SK-N-SH treated with all-trans-retinoic acid at 6 μM for 48 hours (cell line): ENCODE measurements around the gene CDKN1A.
A peak's percentile ranks its signal among the peaks of the same experiment; 100 is the strongest.

Experiments
- ATAC-seq: fragments of 200-7000 bp; cut with Tn5 transposase; 3 replicates; pipeline ENCODE4 v1.9.1; 2020; ENCODE audit warnings: mild to moderate bottlenecking, moderate library complexity
- BACH2 ChIP-seq: fragments of 250-450 bp; sonication (Bioruptor Pico); IDR thresholded peaks from 2 replicates; pipeline ENCODE4 v1.9.0; 2021; ENCODE audit warnings: mild to moderate bottlenecking, borderline replicate concordance
- CREB5 ChIP-seq: fragments of 250-450 bp; sonication (Bioruptor Pico); IDR thresholded peaks from 2 replicates; pipeline ENCODE4 v1.5.1; 2020; ENCODE audit warnings: low read depth, mild to moderate bottlenecking, moderate library complexity
- CSDC2 ChIP-seq: fragments of 250-450 bp; sonication (Bioruptor Pico); IDR thresholded peaks from 2 replicates; pipeline ENCODE4 v1.5.0; 2020; ENCODE audit warnings: mild to moderate bottlenecking, moderate library complexity
- ESRRG ChIP-seq: fragments of 250-450 bp; sonication (Bioruptor Pico); IDR thresholded peaks from 2 replicates; pipeline ENCODE4 v1.6.1; 2021; ENCODE audit warnings: mild to moderate bottlenecking
- ISL1 ChIP-seq: fragments of 250-450 bp; sonication (Bioruptor Pico); IDR thresholded peaks from 2 replicates; pipeline ENCODE4 v2.1.2; 2022; ENCODE audit warnings: mild to moderate bottlenecking, moderate library complexity
- POU6F1 ChIP-seq: fragments of 250-450 bp; sonication (Bioruptor Pico); IDR thresholded peaks from 2 replicates; pipeline ENCODE4 v1.8.0; 2021; ENCODE audit warnings: low read depth, mild to moderate bottlenecking, moderate library complexity, borderline replicate concordance
- PPARA ChIP-seq: fragments of 250-450 bp; sonication (Bioruptor Pico); IDR thresholded peaks from 2 replicates; pipeline ENCODE4 v1.5.0; 2020; ENCODE audit warnings: mild to moderate bottlenecking, borderline replicate concordance
- RARB ChIP-seq: fragments of 250-450 bp; sonication (Bioruptor Pico); IDR thresholded peaks from 2 replicates; pipeline ENCODE4 v1.8.0; 2021; ENCODE audit warnings: mild to moderate bottlenecking, moderate library complexity
- SNAI2 ChIP-seq: fragments of 250-450 bp; sonication (Bioruptor Pico); IDR thresholded peaks from 2 replicates; pipeline ENCODE4 v1.5.0; 2020; ENCODE audit warnings: mild to moderate bottlenecking, moderate library complexity
- TOX ChIP-seq: fragments of 250-450 bp; sonication (Bioruptor Pico); IDR thresholded peaks from 2 replicates; pipeline ENCODE4 v1.8.0; 2021; ENCODE audit warnings: mild to moderate bottlenecking, moderate library complexity, borderline replicate concordance
- ZNF565 ChIP-seq: fragments of 450-650 bp; formaldehyde crosslinking; conservative IDR thresholded peaks from 2 replicates; pipeline ENCODE4 v1.5.0; 2020; ENCODE audit warnings: low read depth, mild to moderate bottlenecking, moderate library complexity
- ZNF70 ChIP-seq: fragments of 450-650 bp; formaldehyde crosslinking; IDR thresholded peaks from 2 replicates; pipeline ENCODE4 v1.5.0; 2020; ENCODE audit warnings: mild to moderate bottlenecking, moderate library complexity
- ZNF8 ChIP-seq: fragments of 450-650 bp; formaldehyde crosslinking; IDR thresholded peaks from 2 replicates; pipeline ENCODE4 v1.5.0; 2020; ENCODE audit warnings: mild to moderate bottlenecking, moderate library complexity
- TF ChIP-seq, protein P1 (sequence below): fragments of 250-450 bp; sonication (Bioruptor Pico); IDR thresholded peaks from 2 replicates; pipeline ENCODE4 v1.8.0; 2020; ENCODE audit warnings: mild to moderate bottlenecking, moderate library complexity, borderline replicate concordance
- TF ChIP-seq, protein P2 (sequence below): fragments of 250-450 bp; sonication (Bioruptor Pico); IDR thresholded peaks from 2 replicates; pipeline ENCODE4 v1.5.1; 2021; ENCODE audit warnings: mild to moderate bottlenecking, moderate library complexity

Gene CDKN1A

GRCh38 chr6:36725581-36725980, 47.1 kb downstream of the CDKN1A start:
- TF ChIP-seq, protein P1, sequence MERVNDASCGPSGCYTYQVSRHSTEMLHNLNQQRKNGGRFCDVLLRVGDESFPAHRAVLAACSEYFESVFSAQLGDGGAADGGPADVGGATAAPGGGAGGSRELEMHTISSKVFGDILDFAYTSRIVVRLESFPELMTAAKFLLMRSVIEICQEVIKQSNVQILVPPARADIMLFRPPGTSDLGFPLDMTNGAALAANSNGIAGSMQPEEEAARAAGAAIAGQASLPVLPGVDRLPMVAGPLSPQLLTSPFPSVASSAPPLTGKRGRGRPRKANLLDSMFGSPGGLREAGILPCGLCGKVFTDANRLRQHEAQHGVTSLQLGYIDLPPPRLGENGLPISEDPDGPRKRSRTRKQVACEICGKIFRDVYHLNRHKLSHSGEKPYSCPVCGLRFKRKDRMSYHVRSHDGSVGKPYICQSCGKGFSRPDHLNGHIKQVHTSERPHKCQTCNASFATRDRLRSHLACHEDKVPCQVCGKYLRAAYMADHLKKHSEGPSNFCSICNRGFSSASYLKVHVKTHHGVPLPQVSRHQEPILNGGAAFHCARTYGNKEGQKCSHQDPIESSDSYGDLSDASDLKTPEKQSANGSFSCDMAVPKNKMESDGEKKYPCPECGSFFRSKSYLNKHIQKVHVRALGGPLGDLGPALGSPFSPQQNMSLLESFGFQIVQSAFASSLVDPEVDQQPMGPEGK (CRISPR knock-in tag) = no peak
- TF ChIP-seq TOX (CRISPR knock-in tag) = no peak
- TF ChIP-seq PPARA (CRISPR knock-in tag) = no peak
- no peak for TF ChIP-seq SNAI2 (CRISPR knock-in tag)
- TF ChIP-seq POU6F1 (CRISPR knock-in tag) = no peak
- TF ChIP-seq BACH2 (CRISPR knock-in tag) = no peak
- ATAC-seq = no peak

- no peak for ATAC-seq
- TF ChIP-seq ISL1 (CRISPR knock-in tag) (no peak), ESRRG (CRISPR knock-in tag) (no peak), ZNF8 (CRISPR knock-in tag) (no peak), ZNF565 (CRISPR knock-in tag) (no peak), PPARA (CRISPR knock-in tag) (no peak), RARB (CRISPR knock-in tag) (no peak)
Observed at GRCh38 chr6:36727505-36728021, 49.0 kb downstream of the CDKN1A start.

- TF ChIP-seq TOX (CRISPR knock-in tag) (no peak), ZNF70 (CRISPR knock-in tag) (no peak), CSDC2 (no peak), CREB5 (no peak), ISL1 (CRISPR knock-in tag) (no peak)
- TF ChIP-seq, protein P2, sequence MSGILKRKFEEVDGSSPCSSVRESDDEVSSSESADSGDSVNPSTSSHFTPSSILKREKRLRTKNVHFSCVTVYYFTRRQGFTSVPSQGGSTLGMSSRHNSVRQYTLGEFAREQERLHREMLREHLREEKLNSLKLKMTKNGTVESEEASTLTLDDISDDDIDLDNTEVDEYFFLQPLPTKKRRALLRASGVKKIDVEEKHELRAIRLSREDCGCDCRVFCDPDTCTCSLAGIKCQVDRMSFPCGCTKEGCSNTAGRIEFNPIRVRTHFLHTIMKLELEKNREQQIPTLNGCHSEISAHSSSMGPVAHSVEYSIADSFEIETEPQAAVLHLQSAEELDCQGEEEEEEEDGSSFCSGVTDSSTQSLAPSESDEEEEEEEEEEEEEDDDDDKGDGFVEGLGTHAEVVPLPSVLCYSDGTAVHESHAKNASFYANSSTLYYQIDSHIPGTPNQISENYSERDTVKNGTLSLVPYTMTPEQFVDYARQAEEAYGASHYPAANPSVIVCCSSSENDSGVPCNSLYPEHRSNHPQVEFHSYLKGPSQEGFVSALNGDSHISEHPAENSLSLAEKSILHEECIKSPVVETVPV (CRISPR knock-in tag) = no peak
- TF ChIP-seq, all 23 proteins: peak for 0
- no peak for ATAC-seq
Observed at GRCh38 chr6:36728289-36729160, 50.0 kb downstream of the CDKN1A start.

DNA sequence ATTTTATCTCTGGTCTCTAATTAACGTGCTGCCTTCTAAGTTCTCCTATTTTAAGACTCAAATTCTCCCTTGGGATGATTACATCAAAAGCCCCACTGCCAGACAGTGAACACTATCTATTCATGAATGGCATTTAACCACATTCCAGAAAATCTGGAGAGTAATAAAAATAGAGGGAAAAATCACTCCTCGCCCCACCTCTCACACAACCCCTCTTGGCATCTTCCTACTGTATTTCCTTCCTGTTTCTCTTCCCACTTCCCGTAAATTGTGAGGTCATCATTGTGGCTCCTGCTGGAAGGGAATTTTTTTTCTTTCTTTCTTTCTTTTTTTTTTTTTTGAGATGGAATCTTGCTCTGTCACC, 50.6 kb downstream of the CDKN1A start:
- ATAC-seq = no peak

More for the DNA sequence above, 50.6 kb downstream of the CDKN1A start:
- TF ChIP-seq SNAI2 (CRISPR knock-in tag) (no peak), ISL1 (CRISPR knock-in tag) (peak; percentile 30), CREB5 (0 out of 2 replicates have a peak, but pooled peaks have one; percentile 16)
